PC-3 (cell line): ENCODE data around the gene LIG3. TPM values are rescaled to one million over a fixed set of nuclear protein-coding genes. Genes with fewer than 3 reads are reported as not detected.

ENCODE experiments used
- ATAC-seq: fragments of 200-7000 bp; cut with Tn5 transposase; 2 replicates; pipeline ENCODE4 v1.9.1; 2020; ENCODE audit warnings: mild to moderate bottlenecking, moderate library complexity
- BruUV-seq: library from RNA; stranded (reverse); fragments of 400-500 nt; replicated peaks from 2 replicates; lab custom pipeline; 2021; lab: Mats Ljungman, UMichigan
- CTCF ChIA-PET: fragments of 300-600 bp; sonication (Branson Sonifier 250); formaldehyde crosslinking; loops from one replicate; lab custom pipeline; 2022; ENCODE audit warnings: antibody characterized with exemption; lab: Charles Lee
- POLR2A ChIA-PET: fragments of 300-600 bp; sonication (Branson Sonifier 250); formaldehyde crosslinking; loops from one replicate; lab custom pipeline; 2022; ENCODE audit warnings: antibody characterized with exemption; ENCODE audit not compliant: unreplicated experiment; lab: Charles Lee
- DNase-seq: peaks from one replicate; pipeline ENCODE4 v3.0.0-alpha.2; 2015
- H2AFZ ChIP-seq: fragments of 300-600 bp; sonication (generic); 2 replicates; pipeline ENCODE4 v1.6.0; 2016; ENCODE audit warnings: antibody characterized with exemption, low read length
- H3F3A ChIP-seq: fragments of 300-600 bp; sonication (generic); one replicate; pipeline ENCODE4 v1.6.0; 2017; ENCODE audit warnings: antibody characterized with exemption, low read length, control low read depth, mild to moderate bottlenecking; ENCODE audit not compliant: unreplicated experiment
- H3K27ac ChIP-seq: fragments of 300-600 bp; sonication (generic); 2 replicates; pipeline ENCODE4 v1.5.1; 2016; ENCODE audit warnings: mild to moderate bottlenecking, low read length
- H3K27me3 ChIP-seq: fragments of 300-600 bp; sonication (generic); 2 replicates; pipeline ENCODE4 v1.6.1; 2016; ENCODE audit warnings: low read length, mixed read lengths
- H3K36me3 ChIP-seq: fragments of 300-600 bp; sonication (generic); 2 replicates; pipeline ENCODE4 v1.6.1; 2016; ENCODE audit warnings: low read depth, mixed run types, low read length, mixed read lengths
- H3K4me1 ChIP-seq: fragments of 300-600 bp; sonication (generic); 2 replicates; pipeline ENCODE4 v1.5.1; 2016; ENCODE audit warnings: low read length; ENCODE audit not compliant: insufficient read depth
- H3K4me2 ChIP-seq: fragments of 300-600 bp; sonication (generic); 2 replicates; pipeline ENCODE4 v1.6.0; 2016; ENCODE audit warnings: low read length
- H3K4me3 ChIP-seq: fragments of 300-600 bp; sonication (generic); 2 replicates; pipeline ENCODE4 v1.5.1; 2016; ENCODE audit warnings: mild to moderate bottlenecking, low read length, mixed read lengths
- H3K79me2 ChIP-seq: fragments of 300-600 bp; sonication (generic); 2 replicates; pipeline ENCODE4 v1.6.1; 2017; ENCODE audit warnings: low read length, mixed read lengths
- H3K9ac ChIP-seq: fragments of 300-600 bp; sonication (generic); 2 replicates; pipeline ENCODE4 v1.6.0; 2016; ENCODE audit warnings: mild to moderate bottlenecking, low read length
- H3K9me2 ChIP-seq: fragments of 300-600 bp; sonication (generic); replicated peaks from 2 replicates; pipeline ENCODE4 v1.6.1; 2016; ENCODE audit warnings: mixed run types, low read length, mixed read lengths
- H3K9me3 ChIP-seq: fragments of 300-600 bp; sonication (generic); 2 replicates; pipeline ENCODE4 v1.6.1; 2016; ENCODE audit warnings: low read length, mixed read lengths
- H4K20me1 ChIP-seq: fragments of 300-600 bp; sonication (generic); 2 replicates; pipeline ENCODE4 v1.6.1; 2016; ENCODE audit warnings: low read length, mixed read lengths
- EZH2 ChIP-seq: fragments of 300-600 bp; sonication (generic); IDR thresholded peaks from one replicate; pipeline ENCODE4 v1.6.1; 2017; ENCODE audit warnings: antibody characterized with exemption, mild to moderate bottlenecking, low read length; ENCODE audit not compliant: unreplicated experiment
- EZH2phosphoT487 ChIP-seq: fragments of 300-600 bp; sonication (generic); IDR thresholded peaks from 2 replicates; pipeline ENCODE4 v1.6.1; 2018; ENCODE audit warnings: mild to moderate bottlenecking, antibody characterized with exemption, low read length, borderline replicate concordance
- intact Hi-C: fragments of 100-400 bp; cut with micrococcal nuclease; formaldehyde crosslinking; loops from 2 replicates; pipeline ENCODE4 v1.9.0; 2023
- total RNA-seq: library from RNA; depleted of rRNA; stranded (reverse); fragments of >200 nt; gene quantifications from 2 replicates; pipeline ENCODE4 v1.2.3, GENCODE V29; 2014
- TF ChIP-seq, protein P1 (sequence below): fragments of 300-600 bp; sonication (generic); conservative IDR thresholded peaks from 2 replicates; pipeline ENCODE4 v1.5.1; 2017; ENCODE audit warnings: antibody characterized with exemption, low read depth, mild to moderate bottlenecking, low read length

Gene LIG3
- total RNA-seq, 1 experiment from 2014 or later = 43.2 TPM

DNA sequence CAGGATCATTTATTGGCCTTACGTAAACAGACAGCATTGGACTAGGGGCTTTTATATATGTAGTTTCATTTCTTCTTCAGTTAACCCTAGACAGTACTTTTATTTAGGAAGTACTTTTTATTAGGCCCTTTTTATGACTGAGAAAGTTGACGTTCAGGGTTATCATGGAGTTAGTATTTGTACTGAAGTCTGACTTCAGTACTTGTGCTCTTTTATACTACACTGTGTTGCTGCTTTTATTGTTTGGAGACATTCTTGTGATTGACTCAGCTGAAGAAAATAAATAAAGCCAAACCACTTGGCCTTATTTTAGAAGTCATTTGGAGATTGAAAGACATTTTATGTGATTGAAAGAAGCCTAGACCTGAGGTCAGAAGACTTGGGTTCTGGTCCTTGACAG, 6.9 kb downstream of the LIG3 start:
- peak; percentile 80 for ATAC-seq
- H3K9me2 ChIP-seq = no peaks in the 10 kb centered on the region
- no peak overlapping the region for H3K4me3 ChIP-seq
- TF ChIP-seq, protein P1, sequence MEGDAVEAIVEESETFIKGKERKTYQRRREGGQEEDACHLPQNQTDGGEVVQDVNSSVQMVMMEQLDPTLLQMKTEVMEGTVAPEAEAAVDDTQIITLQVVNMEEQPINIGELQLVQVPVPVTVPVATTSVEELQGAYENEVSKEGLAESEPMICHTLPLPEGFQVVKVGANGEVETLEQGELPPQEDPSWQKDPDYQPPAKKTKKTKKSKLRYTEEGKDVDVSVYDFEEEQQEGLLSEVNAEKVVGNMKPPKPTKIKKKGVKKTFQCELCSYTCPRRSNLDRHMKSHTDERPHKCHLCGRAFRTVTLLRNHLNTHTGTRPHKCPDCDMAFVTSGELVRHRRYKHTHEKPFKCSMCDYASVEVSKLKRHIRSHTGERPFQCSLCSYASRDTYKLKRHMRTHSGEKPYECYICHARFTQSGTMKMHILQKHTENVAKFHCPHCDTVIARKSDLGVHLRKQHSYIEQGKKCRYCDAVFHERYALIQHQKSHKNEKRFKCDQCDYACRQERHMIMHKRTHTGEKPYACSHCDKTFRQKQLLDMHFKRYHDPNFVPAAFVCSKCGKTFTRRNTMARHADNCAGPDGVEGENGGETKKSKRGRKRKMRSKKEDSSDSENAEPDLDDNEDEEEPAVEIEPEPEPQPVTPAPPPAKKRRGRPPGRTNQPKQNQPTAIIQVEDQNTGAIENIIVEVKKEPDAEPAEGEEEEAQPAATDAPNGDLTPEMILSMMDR = no peak
- TF ChIP-seq EZH2phosphoT487 (no peak), EZH2 (no peak)
- H3K36me3 ChIP-seq = peaks cover 6% of the 10 kb centered on the region
- CTCF ChIA-PET = no interaction called here
- no peak for DNase-seq
- intact Hi-C loops = no loop called here
- H3K4me2 ChIP-seq = no peak overlapping the region
- H2AFZ ChIP-seq = no peak overlapping the region
- POLR2A ChIA-PET = no interaction called here
- no peaks in the 10 kb centered on the region for H4K20me1 ChIP-seq
- H3F3A ChIP-seq = no peaks in the 10 kb centered on the region
- no peak overlapping the region for H3K9ac ChIP-seq
- H3K9me3 ChIP-seq = no peaks in the 10 kb centered on the region
- H3K79me2 ChIP-seq = peaks cover 22% of the 10 kb centered on the region
- no peak overlapping the region for H3K27ac ChIP-seq
- H3K27me3 ChIP-seq = no peaks in the 10 kb centered on the region
- H3K4me1 ChIP-seq = peaks cover 8% of the 10 kb centered on the region
- no TSS peak for BruUV-seq

DNA sequence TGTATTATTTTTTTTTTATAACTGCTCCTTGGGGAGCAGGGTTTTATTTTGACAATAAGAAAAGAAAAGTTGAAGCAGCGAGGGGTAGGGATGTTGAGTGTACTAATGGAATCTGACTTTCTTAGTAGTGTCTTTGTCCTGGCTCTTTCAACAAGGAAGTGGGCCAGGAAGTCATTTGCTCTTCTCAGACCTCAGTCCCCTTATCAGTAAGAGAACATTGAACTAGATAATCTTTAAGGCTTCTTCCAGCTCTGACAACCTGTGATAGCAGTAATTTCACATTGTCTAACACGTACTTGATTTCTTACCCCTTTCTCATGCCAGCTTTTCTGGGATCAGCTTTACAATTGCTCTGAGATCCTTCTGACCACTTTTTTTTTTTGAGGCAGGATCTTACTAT, 8.3 kb downstream of the LIG3 start:
- H3K9ac ChIP-seq = no peak overlapping the region
- peaks cover 3% of the 10 kb centered on the region for H3K36me3 ChIP-seq
- TF ChIP-seq EZH2 = no peak
- no peak overlapping the region for H3K4me3 ChIP-seq
- no peaks in the 10 kb centered on the region for H3K27me3 ChIP-seq
- POLR2A ChIA-PET = no interaction called here
- no peaks in the 10 kb centered on the region for H4K20me1 ChIP-seq
- intact Hi-C loops = no loop called here
- CTCF ChIA-PET = no interaction called here
- no peak overlapping the region for H3K27ac ChIP-seq
- H3K79me2 ChIP-seq = peaks cover 7% of the 10 kb centered on the region
- BruUV-seq = no TSS peak
- H3K9me3 ChIP-seq = no peaks in the 10 kb centered on the region
- DNase-seq = no peak
- no peaks in the 10 kb centered on the region for H3F3A ChIP-seq
- ATAC-seq = no peak
- no peak overlapping the region for H3K4me2 ChIP-seq
- H2AFZ ChIP-seq = no peak overlapping the region
- peaks cover 8% of the 10 kb centered on the region for H3K4me1 ChIP-seq
- no peaks in the 10 kb centered on the region for H3K9me2 ChIP-seq

DNA sequence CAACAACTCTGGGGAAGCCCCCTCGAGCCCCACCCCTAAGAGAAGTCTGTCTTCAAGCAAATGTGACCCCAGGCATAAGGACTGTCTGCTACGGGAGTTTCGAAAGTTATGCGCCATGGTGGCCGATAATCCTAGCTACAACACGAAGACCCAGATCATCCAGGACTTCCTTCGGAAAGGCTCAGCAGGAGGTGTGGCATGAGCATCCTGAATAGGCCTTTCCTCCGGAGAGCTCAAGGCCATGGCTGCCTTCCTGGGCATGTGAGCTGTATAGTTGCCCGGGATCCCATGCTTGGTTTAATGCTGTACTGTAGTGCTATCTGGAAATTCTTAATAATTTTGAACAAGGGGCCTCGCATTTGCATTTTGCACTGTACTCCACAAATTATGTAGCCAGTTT, 9.2 kb downstream of the LIG3 start:
- no peaks in the 10 kb centered on the region for H3K9me3 ChIP-seq
- H4K20me1 ChIP-seq = no peaks in the 10 kb centered on the region
- DNase-seq (no peak), ATAC-seq (no peak)
- ChIA-PET CTCF (no interaction called here), POLR2A (no interaction called here)
- no peaks in the 10 kb centered on the region for H3F3A ChIP-seq
- TF ChIP-seq, protein P1 = no peak
- no peak for TF ChIP-seq EZH2phosphoT487
- no peak for TF ChIP-seq EZH2
- peaks cover 8% of the 10 kb centered on the region for H3K4me1 ChIP-seq
- H3K4me3 ChIP-seq = no peak overlapping the region
- BruUV-seq = no TSS peak
- no peak overlapping the region for H3K4me2 ChIP-seq
- H3K27me3 ChIP-seq = no peaks in the 10 kb centered on the region
- intact Hi-C loops = no loop called here
- H3K9me2 ChIP-seq = no peaks in the 10 kb centered on the region
- H3K27ac ChIP-seq = no peak overlapping the region
- peaks cover 3% of the 10 kb centered on the region for H3K36me3 ChIP-seq
- no peak overlapping the region for H2AFZ ChIP-seq
- H3K9ac ChIP-seq = no peak overlapping the region
- 0 out of 2 replicates have a peak, but pooled peaks cover under 1% of the 10 kb centered on the region for H3K79me2 ChIP-seq
